Subcutaneous abdominal adipose tissue (tissue), 5 donors: Measurements from ENCODE around the gene LRP5.

Experiments used
- H3K27ac ChIP-seq: one replicate; pipeline ENCODE4 v1.7.0; 2013; ENCODE audit warnings: low read depth, mild to moderate bottlenecking, inconsistent platforms, low read length, moderate library complexity
- H3K27me3 ChIP-seq, 5 donors: one replicate each; pipeline ENCODE4 v1.7.0; 2013; ENCODE audit warnings: low read length in 5 of 5, inconsistent platforms in 1 of 5; ENCODE audit not compliant: control insufficient read depth in 5 of 5, insufficient read depth in 4 of 5
- H3K36me3 ChIP-seq, 5 donors: one replicate each; pipeline ENCODE4 v1.7.0; 2013; ENCODE audit warnings: low read length in 5 of 5; ENCODE audit not compliant: control insufficient read depth in 5 of 5, insufficient read depth in 5 of 5
- H3K4me1 ChIP-seq, 5 donors: one replicate each; pipeline ENCODE4 v1.7.0; 2013; ENCODE audit warnings: low read length in 5 of 5, mild to moderate bottlenecking in 3 of 5, moderate library complexity in 1 of 5; ENCODE audit not compliant: control insufficient read depth in 5 of 5, insufficient read depth in 5 of 5
- H3K4me3 ChIP-seq, 5 donors: one replicate each; pipeline ENCODE4 v1.7.0; 2013; ENCODE audit warnings: low read length in 5 of 5, low read depth in 1 of 5
- H3K9ac ChIP-seq, 5 donors: one replicate each; pipeline ENCODE4 v1.7.0; 2013; ENCODE audit warnings: low read length in 5 of 5, mild to moderate bottlenecking in 4 of 5, moderate library complexity in 3 of 5
- H3K9me3 ChIP-seq, 5 donors: one replicate each; pipeline ENCODE4 v1.7.0; 2013; ENCODE audit warnings: low read length in 5 of 5; ENCODE audit not compliant: control insufficient read depth in 5 of 5
- donor health status: healthy.
- donor health status: healthy.
- donor health status: healthy.
- donor health status: healthy.
- donor health status: healthy.

The LRP5 gene

DNA sequence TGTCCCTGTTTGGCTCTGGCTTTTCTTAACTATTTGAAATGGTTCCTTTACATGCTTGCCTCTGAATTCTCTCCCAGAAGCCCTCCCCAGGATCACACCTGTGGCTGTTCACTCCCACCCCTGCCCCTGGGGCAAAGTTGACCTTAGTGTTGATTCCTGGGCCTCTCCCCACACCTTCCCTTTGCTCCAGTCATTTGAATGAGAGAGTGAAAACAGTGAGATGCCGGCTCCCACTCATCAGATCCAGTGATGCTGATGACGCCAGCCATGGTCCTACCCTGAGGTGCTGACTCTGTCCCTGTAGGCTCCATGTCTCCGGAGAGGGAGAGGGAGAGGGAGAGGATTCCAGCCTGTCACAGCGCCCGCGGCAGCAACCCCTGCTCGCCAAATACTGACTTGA is 40.7 kb downstream of the LRP5 start:
- H3K9me3 ChIP-seq, result no peaks in the 10 kb centered on the region
- peak overlapping the region; percentile 89 for H3K27ac ChIP-seq
- H3K27me3 ChIP-seq, result no peaks in the 10 kb centered on the region
- peaks cover 12 to 68% (median 46%) of the 10 kb centered on the region in 5 donors for H3K4me1 ChIP-seq
- H3K9ac ChIP-seq, result no peak overlapping the region
- H3K4me3 ChIP-seq, result no peak overlapping the region
- peaks cover 0 to 18% (median 14%) of the 10 kb centered on the region in 5 donors for H3K36me3 ChIP-seq

GRCh38 chr11:68353669-68354068 is 41.3 kb downstream of the LRP5 start:
- Histone ChIP-seq H3K4me1 (peaks cover 12 to 73% (median 49%) of the 10 kb centered on the region in 5 donors), H3K27ac (peak overlapping the region; percentile 89), H3K9ac (peak overlapping the region in 1 of 5 donors; percentile 1)

GRCh38 chr11:68354148-68354872 is 41.9 kb downstream of the LRP5 start:
- H3K4me3 ChIP-seq, result no peak overlapping the region
- no peaks in the 10 kb centered on the region for H3K27me3 ChIP-seq
- H3K27ac ChIP-seq, result peak overlapping the region; percentile 89
- H3K9ac ChIP-seq, result peak overlapping the region in 4 of 5 donors; percentile 48 to 60 (median 52)
- H3K9me3 ChIP-seq, result no peaks in the 10 kb centered on the region
- peaks cover 12 to 71% (median 49%) of the 10 kb centered on the region in 5 donors for H3K4me1 ChIP-seq
- peaks cover 0 to 29% (median 21%) of the 10 kb centered on the region in 5 donors for H3K36me3 ChIP-seq

More at GRCh38 chr11:68353669-68354068, 41.3 kb downstream of the LRP5 start:
- no peaks in the 10 kb centered on the region for H3K9me3 ChIP-seq
- H3K4me3 ChIP-seq, result no peak overlapping the region
- peaks cover 0 to 23% (median 17%) of the 10 kb centered on the region in 5 donors for H3K36me3 ChIP-seq
- H3K27me3 ChIP-seq, result no peaks in the 10 kb centered on the region

- Histone ChIP-seq H3K9me3 (no peaks in the 10 kb centered on the region), H3K27me3 (no peaks in the 10 kb centered on the region), H3K27ac (peak overlapping the region; percentile 89), H3K4me3 (no peak overlapping the region), H3K4me1 (peaks cover 12 to 60% (median 40%) of the 10 kb centered on the region in 5 donors), H3K9ac (peak overlapping the region in 2 of 5 donors; percentile 11 to 26), H3K36me3 (peaks cover 0 to 36% (median 26%) of the 10 kb centered on the region in 5 donors)
Observed at GRCh38 chr11:68355471-68355870, 43.1 kb downstream of the LRP5 start.

- Histone ChIP-seq H3K27ac (no peak overlapping the region), H3K9ac (peak overlapping the region in 1 of 5 donors; percentile 13), H3K27me3 (no peaks in the 10 kb centered on the region), H3K4me1 (peaks cover 9 to 43% (median 38%) of the 10 kb centered on the region in 5 donors), H3K9me3 (no peaks in the 10 kb centered on the region), H3K36me3 (peaks cover 0 to 39% (median 32%) of the 10 kb centered on the region in 5 donors), H3K4me3 (no peak overlapping the region)
Observed at GRCh38 chr11:68357568-68357967, 45.2 kb downstream of the LRP5 start.

- no peak overlapping the region for H3K27ac ChIP-seq
- no peak overlapping the region for H3K4me3 ChIP-seq
- H3K27me3 ChIP-seq, result no peaks in the 10 kb centered on the region
- no peak overlapping the region for H3K9ac ChIP-seq
- peaks cover 9 to 35% (median 33%) of the 10 kb centered on the region in 5 donors for H3K4me1 ChIP-seq
- H3K9me3 ChIP-seq, result no peaks in the 10 kb centered on the region
- peaks cover 0 to 43% (median 34%) of the 10 kb centered on the region in 5 donors for H3K36me3 ChIP-seq
Observed at GRCh38 chr11:68358416-68358815, 46.0 kb downstream of the LRP5 start.

- no peak overlapping the region for H3K9ac ChIP-seq
- H3K4me3 ChIP-seq, result no peak overlapping the region
- H3K27ac ChIP-seq, result no peak overlapping the region
- peaks cover 0 to 67% (median 49%) of the 10 kb centered on the region in 5 donors for H3K36me3 ChIP-seq
- peaks cover 0 to 14% (median 10%) of the 10 kb centered on the region in 5 donors for H3K4me1 ChIP-seq
- no peaks in the 10 kb centered on the region for H3K9me3 ChIP-seq
- H3K27me3 ChIP-seq, result no peaks in the 10 kb centered on the region
Observed at GRCh38 chr11:68361702-68362101, 49.3 kb downstream of the LRP5 start.

DNA sequence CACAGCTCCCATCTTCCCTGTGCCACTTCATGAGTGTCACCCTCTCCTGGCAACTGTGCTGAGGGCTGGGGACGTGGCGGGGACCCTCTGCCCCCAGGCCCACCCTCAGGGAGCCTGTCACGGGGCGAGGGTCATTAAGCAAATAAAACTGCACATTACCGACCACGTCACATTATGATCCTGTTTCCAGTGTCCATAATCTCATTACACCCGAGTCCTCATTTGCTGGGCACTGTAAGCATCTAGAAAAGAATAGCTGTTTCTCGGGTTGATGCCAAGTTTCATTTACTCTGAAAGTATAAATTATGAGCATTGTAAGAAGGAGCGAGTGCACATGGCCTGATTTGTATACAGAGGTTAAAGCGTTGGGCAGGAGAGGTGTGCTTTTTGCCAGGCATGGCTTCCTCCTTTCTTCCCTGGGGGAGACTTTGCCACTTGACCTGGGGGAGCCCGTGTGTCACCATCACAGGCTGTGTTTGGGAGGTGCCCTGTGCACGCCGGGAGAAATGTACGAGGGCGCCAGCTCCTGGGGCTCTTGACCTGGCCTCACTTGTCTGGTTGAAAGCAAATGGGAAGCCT is 50.5 kb downstream of the LRP5 start:
- no peak overlapping the region for H3K9ac ChIP-seq
- no peak overlapping the region for H3K4me3 ChIP-seq
- peaks cover 0 to 70% (median 55%) of the 10 kb centered on the region in 5 donors for H3K36me3 ChIP-seq
- H3K9me3 ChIP-seq, result no peaks in the 10 kb centered on the region
- H3K27me3 ChIP-seq, result no peaks in the 10 kb centered on the region
- H3K4me1 ChIP-seq, result peaks cover 0 to 7% (median 5%) of the 10 kb centered on the region in 5 donors
- H3K27ac ChIP-seq, result no peak overlapping the region

GRCh38 chr11:68363776-68364175 is 51.4 kb downstream of the LRP5 start:
- Histone ChIP-seq H3K27me3 (no peaks in the 10 kb centered on the region), H3K9ac (no peak overlapping the region), H3K36me3 (peaks cover 0 to 67% (median 55%) of the 10 kb centered on the region in 5 donors), H3K4me1 (no peaks in the 10 kb centered on the region), H3K9me3 (no peaks in the 10 kb centered on the region), H3K4me3 (no peak overlapping the region), H3K27ac (no peak overlapping the region)

- Histone ChIP-seq H3K27me3 (no peaks in the 10 kb centered on the region), H3K27ac (no peak overlapping the region), H3K36me3 (peaks cover 0 to 59% (median 51%) of the 10 kb centered on the region in 5 donors), H3K9me3 (no peaks in the 10 kb centered on the region), H3K4me1 (peaks cover 0 to under 1% (median 0%) of the 10 kb centered on the region in 5 donors), H3K4me3 (no peak overlapping the region), H3K9ac (no peak overlapping the region)
Observed at GRCh38 chr11:68364581-68364980, 52.2 kb downstream of the LRP5 start.
